Left lung (tissue), 10 donors: ENCODE measurements around the gene ZDHHC12. TPM values are rescaled to one million over a fixed set of nuclear protein-coding genes. Genes with fewer than 3 reads are reported as not detected.
A peak's percentile ranks its signal among the peaks of the same experiment; 100 is the strongest.

Experiments
- ATAC-seq: fragments of 200-7000 bp; cut with Tn5 transposase; one replicate; pipeline ENCODE4 v1.9.1; 2020; ENCODE audit warnings: moderate library complexity
- DNase-seq, 4 donors: peaks; one replicate each; pipeline ENCODE4 v3.0.0-alpha.2; 2013 to 2020
- H3K27ac ChIP-seq, 2 donors: fragments of 200-600 bp; sonication (generic) in 1 of 2; one replicate each; pipeline versions ENCODE4 v1.5.0 to v1.8.0; 2020 to 2021
- H3K27me3 ChIP-seq, 2 donors: fragments of 200-600 bp; sonication (generic) in 1 of 2; one replicate each; pipeline versions ENCODE4 v1.5.0 to v1.8.0; 2020 to 2021
- H3K36me3 ChIP-seq, 2 donors: fragments of 200-600 bp; sonication (generic) in 1 of 2; one replicate each; pipeline versions ENCODE4 v1.5.0 to v1.8.0; 2020 to 2021
- H3K4me1 ChIP-seq, 2 donors: fragments of 200-600 bp; one replicate each; pipeline ENCODE4 v1.8.0; 2021
- H3K4me3 ChIP-seq, 2 donors: fragments of 200-600 bp; sonication (generic) in 1 of 2; one replicate each; pipeline versions ENCODE4 v1.5.0 to v1.8.0; 2020 to 2021; ENCODE audit warnings: mild to moderate bottlenecking in 1 of 2
- H3K9me3 ChIP-seq, 2 donors: fragments of 200-600 bp; sonication (generic) in 1 of 2; one replicate each; pipeline versions ENCODE4 v1.5.0 to v1.8.0; 2020 to 2021
- intact Hi-C, 2 donors: fragments of 100-400 bp; cut with DNase I; formaldehyde crosslinking; loops; one replicate each; pipeline versions ENCODE4 v1.11.2 to v1.14.2; 2022
- polyA plus RNA-seq, 6 donors: library from polyadenylated mRNA; unstranded; fragments of 120-200 nt; gene quantifications; one replicate each; pipeline ENCODE4 v1.2.1, GENCODE V29; 2013; ENCODE audit not compliant: insufficient read length in 6 of 6
- total RNA-seq, 2 donors: library from RNA; stranded (reverse); fragmentation: NEBNext Ultra II Directional; extraction: Animal tissue kit (Norgen Biotek cat#: 25700); gene quantifications; one replicate each; pipeline ENCODE4 v1.2.1, GENCODE V29; 2021
- TF ChIP-seq, protein P1 (sequence below), 2 donors: fragments of 200-600 bp; sonication (generic) in 1 of 2; IDR thresholded peaks; one replicate each; pipeline versions ENCODE4 v1.5.0 to v1.8.0; 2021; ENCODE audit warnings: antibody characterized with exemption in 2 of 2
- donor health status: DM: no; HTN: yes; CAD: no.
- donor health status: DM: no; HTN: no; CAD: no.

ZDHHC12 gene
- total and polyA plus RNA-seq, 8 donors, result 10.8 to 48.9 (median 12.0) TPM

DNA sequence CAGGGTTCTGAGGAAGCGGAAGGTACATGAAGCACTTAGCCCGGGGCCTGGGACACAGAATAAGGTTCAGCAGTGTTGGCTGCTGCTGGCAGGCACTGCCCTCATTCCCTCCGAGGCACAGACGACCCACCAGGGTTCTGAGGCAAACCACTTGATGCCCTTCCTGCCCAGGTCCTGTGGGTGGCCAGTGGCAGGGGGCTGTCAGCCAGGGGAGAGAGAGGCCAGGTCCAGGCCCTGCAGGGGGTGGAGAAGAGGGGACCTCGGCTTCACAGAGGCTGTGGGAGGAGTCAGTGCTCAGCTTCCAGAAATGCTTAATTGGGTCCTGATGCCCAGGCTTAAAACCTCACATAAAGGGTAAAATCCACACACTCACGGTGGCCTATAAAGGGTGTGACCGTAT is 4.4 kb upstream of the ZDHHC12 start:
- no peaks in the 10 kb centered on the region for H3K27me3 ChIP-seq
- no peak overlapping the region for H3K4me3 ChIP-seq
- H3K36me3 ChIP-seq, result peaks cover 0 to 36% of the 10 kb centered on the region in 2 donors
- TF ChIP-seq, protein P1, sequence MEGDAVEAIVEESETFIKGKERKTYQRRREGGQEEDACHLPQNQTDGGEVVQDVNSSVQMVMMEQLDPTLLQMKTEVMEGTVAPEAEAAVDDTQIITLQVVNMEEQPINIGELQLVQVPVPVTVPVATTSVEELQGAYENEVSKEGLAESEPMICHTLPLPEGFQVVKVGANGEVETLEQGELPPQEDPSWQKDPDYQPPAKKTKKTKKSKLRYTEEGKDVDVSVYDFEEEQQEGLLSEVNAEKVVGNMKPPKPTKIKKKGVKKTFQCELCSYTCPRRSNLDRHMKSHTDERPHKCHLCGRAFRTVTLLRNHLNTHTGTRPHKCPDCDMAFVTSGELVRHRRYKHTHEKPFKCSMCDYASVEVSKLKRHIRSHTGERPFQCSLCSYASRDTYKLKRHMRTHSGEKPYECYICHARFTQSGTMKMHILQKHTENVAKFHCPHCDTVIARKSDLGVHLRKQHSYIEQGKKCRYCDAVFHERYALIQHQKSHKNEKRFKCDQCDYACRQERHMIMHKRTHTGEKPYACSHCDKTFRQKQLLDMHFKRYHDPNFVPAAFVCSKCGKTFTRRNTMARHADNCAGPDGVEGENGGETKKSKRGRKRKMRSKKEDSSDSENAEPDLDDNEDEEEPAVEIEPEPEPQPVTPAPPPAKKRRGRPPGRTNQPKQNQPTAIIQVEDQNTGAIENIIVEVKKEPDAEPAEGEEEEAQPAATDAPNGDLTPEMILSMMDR (IDR thresholded peaks at IDR 0.05), result no peak
- no peak overlapping the region for H3K27ac ChIP-seq
- no peaks in the 10 kb centered on the region for H3K9me3 ChIP-seq
- intact Hi-C loops, result no loop called here
- H3K4me1 ChIP-seq, result peaks cover 0 to 13% of the 10 kb centered on the region in 2 donors
- ATAC-seq (no peak), DNase-seq (no peak)

DNA sequence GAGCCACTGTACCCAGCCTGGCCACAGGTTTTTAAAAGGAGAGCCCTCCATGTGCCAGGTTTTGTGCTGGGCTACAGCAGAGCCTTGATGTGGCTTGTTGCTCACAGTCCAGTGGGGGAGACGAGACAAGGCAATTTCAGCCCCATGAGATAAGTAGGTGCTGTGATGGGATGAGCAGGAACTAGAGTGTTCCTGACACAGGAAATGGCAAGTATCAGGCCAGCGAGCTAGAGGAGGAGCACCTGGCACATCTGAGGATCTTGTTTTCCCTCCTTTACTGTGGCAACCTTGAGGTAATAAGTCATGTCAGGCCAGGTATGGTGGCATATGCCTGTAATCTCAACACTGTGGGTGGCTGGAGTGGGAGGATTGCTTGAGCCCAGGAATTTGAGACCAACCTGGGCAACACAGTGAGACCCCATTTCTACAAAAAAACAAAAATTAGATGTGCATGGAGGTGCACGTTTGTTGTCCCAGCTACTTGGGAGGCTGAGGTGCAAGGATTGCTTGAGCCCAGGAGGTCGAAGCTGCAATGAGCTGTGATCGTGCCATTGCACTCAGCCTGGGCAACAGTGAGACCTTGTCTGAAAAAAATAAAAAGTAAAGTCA is 3.8 kb upstream of the ZDHHC12 start:
- H3K4me1 ChIP-seq, result peaks cover 0 to 19% of the 10 kb centered on the region in 2 donors
- TF ChIP-seq, protein P1 (IDR thresholded peaks at IDR 0.05), result no peak
- H3K27me3 ChIP-seq, result no peaks in the 10 kb centered on the region
- ATAC-seq, result no peak
- DNase-seq, result no peak
- no peaks in the 10 kb centered on the region for H3K9me3 ChIP-seq
- intact Hi-C loops, result no loop called here
- H3K27ac ChIP-seq, result no peak overlapping the region
- H3K4me3 ChIP-seq, result no peak overlapping the region
- peaks cover 0 to 31% of the 10 kb centered on the region in 2 donors for H3K36me3 ChIP-seq

DNA sequence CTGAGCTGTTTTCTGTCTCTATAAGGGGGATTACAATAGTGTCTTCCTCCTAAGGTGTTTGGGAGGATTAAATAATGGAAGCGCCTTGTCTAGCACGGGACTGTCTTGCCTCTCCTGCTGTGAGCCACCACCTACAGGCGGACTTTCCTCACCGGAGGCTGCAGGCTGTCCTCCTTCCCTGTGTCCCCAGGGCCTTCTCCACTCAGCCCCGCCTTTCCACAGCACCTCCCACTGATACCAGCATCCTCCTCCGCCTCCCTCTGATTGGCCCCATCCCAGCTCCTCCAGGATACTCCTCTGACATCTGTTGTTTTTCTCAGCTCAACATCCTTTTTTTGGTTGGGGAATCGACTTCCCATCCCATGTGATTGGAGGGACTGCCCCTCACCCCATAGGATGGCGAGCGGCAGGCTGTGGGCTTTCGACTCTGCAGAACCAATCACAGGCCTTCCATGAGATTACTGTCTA is 851 bp upstream of the ZDHHC12 start:
- DNase-seq (peak in 2 of 4 donors; percentile 16 to 74), ATAC-seq (peak; percentile 58)
- TF ChIP-seq, protein P1 (IDR thresholded peaks at IDR 0.05), result no peak
- no peaks in the 10 kb centered on the region for H3K27me3 ChIP-seq
- peak overlapping the region; percentile 23 to 76 for H3K27ac ChIP-seq
- H3K4me3 ChIP-seq, result peak overlapping the region; percentile 70 to 75
- no peaks in the 10 kb centered on the region for H3K9me3 ChIP-seq
- peaks cover 0 to 22% of the 10 kb centered on the region in 2 donors for H3K36me3 ChIP-seq
- intact Hi-C loops, result no loop called here
- peaks cover 0 to 21% of the 10 kb centered on the region in 2 donors for H3K4me1 ChIP-seq

DNA sequence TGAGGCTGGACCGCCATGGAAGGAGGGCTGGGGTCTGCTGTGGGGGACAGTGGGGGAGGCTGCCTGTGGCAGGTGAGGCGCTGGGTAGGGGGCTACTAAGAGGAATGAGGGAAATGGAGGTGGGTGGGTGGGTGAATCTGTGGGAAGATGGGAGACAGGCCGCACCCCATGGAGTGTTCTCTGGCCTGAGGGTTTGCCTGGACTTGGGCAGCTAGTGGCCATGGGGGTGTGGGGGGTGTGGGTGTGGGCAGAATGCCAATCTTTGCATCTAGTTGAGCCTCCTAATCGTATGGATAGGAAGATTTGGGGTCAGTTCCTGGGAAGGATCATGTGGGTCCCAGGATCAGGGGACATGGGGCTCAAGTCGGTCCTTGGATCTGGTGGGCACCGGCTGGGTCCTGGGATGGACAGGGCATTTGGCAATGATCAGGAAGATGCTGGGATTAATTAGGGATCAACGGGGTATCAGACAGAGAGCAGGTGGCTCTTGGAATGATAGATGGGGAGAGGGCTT is 518 bp downstream of the ZDHHC12 start:
- Histone ChIP-seq H3K36me3 (peaks cover 0 to 25% of the 10 kb centered on the region in 2 donors), H3K27ac (peak overlapping the region; percentile 71 to 76), H3K4me3 (peak overlapping the region; percentile 70 to 75), H3K4me1 (peaks cover 0 to 21% of the 10 kb centered on the region in 2 donors), H3K27me3 (no peaks in the 10 kb centered on the region), H3K9me3 (no peaks in the 10 kb centered on the region)
- peak in 1 of 4 donors; percentile 7 for DNase-seq
- ATAC-seq, result no peak
- TF ChIP-seq, protein P1 (IDR thresholded peaks at IDR 0.05), result no peak
- intact Hi-C loops, result no loop called here
